H1 (cell line): ENCODE measurements around the gene HTR3B. TPM values are rescaled to one million over a fixed set of nuclear protein-coding genes. Genes with fewer than 3 reads are reported as not detected.

ENCODE experiments used
- CTCF ChIA-PET: fragments of 300-600 bp; sonication (Branson Sonifier 250); formaldehyde crosslinking; loops from one replicate; lab custom pipeline; 2021; ENCODE audit not compliant: partially characterized antibody; lab: Charles Lee
- POLR2A ChIA-PET: fragments of 300-600 bp; sonication (Branson Sonifier 250); formaldehyde crosslinking; loops from one replicate; lab custom pipeline; 2021; ENCODE audit warnings: inconsistent platforms; ENCODE audit not compliant: partially characterized antibody; lab: Charles Lee
- DNase-seq, 2 experiments: peaks; one replicate each; pipeline versions ENCODE4 v3.0.0 to v3.0.0-alpha.2; 2010 to 2022; ENCODE audit warnings: low spot score in 2 of 2, low read depth in 1 of 2, mixed read lengths in 1 of 2
- FAIRE-seq: peaks from 2 replicates; lab custom pipeline; 2011; peaks lifted over from hg19 to GRCh38; lab: Jason Lieb, UNC
- H2AFZ ChIP-seq: 2 replicates; pipeline ENCODE4 v1.8.1; 2012; ENCODE audit warnings: low read length, inconsistent platforms
- H2AK5ac ChIP-seq: 2 replicates; pipeline ENCODE4 v1.6.1; 2013; ENCODE audit warnings: low read depth, low read length
- H2BK120ac ChIP-seq: replicated peaks from 2 replicates; pipeline ENCODE3; 2013; ENCODE audit warnings: low read depth, low read length, inconsistent platforms
- H2BK12ac ChIP-seq: 2 replicates; pipeline ENCODE4 v1.6.1; 2013; ENCODE audit warnings: low read depth, low read length
- H2BK15ac ChIP-seq: 2 replicates; pipeline ENCODE4 v1.6.1; 2013; ENCODE audit warnings: low read length
- H2BK20ac ChIP-seq: 2 replicates; pipeline ENCODE4 v1.6.1; 2013; ENCODE audit warnings: low read length
- H2BK5ac ChIP-seq: 2 replicates; pipeline ENCODE4 v1.6.1; 2013; ENCODE audit warnings: low read depth, low read length
- H3K14ac ChIP-seq: 2 replicates; pipeline ENCODE4 v1.6.1; 2013; ENCODE audit warnings: inconsistent platforms; ENCODE audit not compliant: insufficient read length
- H3K18ac ChIP-seq: 2 replicates; pipeline ENCODE4 v1.6.1; 2013; ENCODE audit warnings: low read length; ENCODE audit errors: extremely low read depth
- H3K23ac ChIP-seq: 2 replicates; pipeline ENCODE4 v1.6.1; 2013; ENCODE audit warnings: inconsistent platforms; ENCODE audit not compliant: insufficient read length
- H3K23me2 ChIP-seq: 2 replicates; pipeline ENCODE4 v1.6.1; 2013; ENCODE audit warnings: low read depth, low read length
- H3K27ac ChIP-seq: 2 replicates; pipeline ENCODE4 v1.6.1; 2011; ENCODE audit warnings: low read depth, low read length, inconsistent platforms
- H3K27me3 ChIP-seq, 4 experiments: replicated peaks in 1 of 4; 1 replicate in 1 of 4; 2 replicates in 3 of 4; pipeline versions ENCODE4 v1.6.1 to v1.8.1; 2011 to 2013; ENCODE audit warnings: low read length in 3 of 4, mild to moderate bottlenecking in 3 of 4, inconsistent platforms in 2 of 4, mixed read lengths in 2 of 4, moderate library complexity in 1 of 4; ENCODE audit not compliant: control insufficient read depth in 3 of 4, insufficient read depth in 3 of 4; ENCODE audit errors: extremely low read depth in 1 of 4
- H3K36me3 ChIP-seq, 4 experiments: 2 replicates each; pipeline versions ENCODE4 v1.6.1 to v1.8.1; 2011 to 2013; ENCODE audit warnings: mild to moderate bottlenecking in 4 of 4, low read length in 3 of 4, moderate library complexity in 2 of 4, control low read depth in 1 of 4, inconsistent platforms in 1 of 4; ENCODE audit not compliant: insufficient read depth in 4 of 4, control insufficient read depth in 2 of 4
- H3K4ac ChIP-seq: replicated peaks from 2 replicates; pipeline ENCODE3; 2013; ENCODE audit warnings: low read length, low read depth, mixed read lengths, inconsistent platforms; ENCODE audit not compliant: insufficient read length
- H3K4me1 ChIP-seq, 4 experiments: replicated peaks in 1 of 4; 1 replicate in 1 of 4; 2 replicates in 3 of 4; pipeline versions ENCODE4 v1.6.1 to v1.8.1; 2011 to 2013; ENCODE audit warnings: low read length in 3 of 4, inconsistent platforms in 2 of 4, mixed read lengths in 1 of 4; ENCODE audit not compliant: insufficient read depth in 4 of 4, control insufficient read depth in 3 of 4
- H3K4me2 ChIP-seq, 2 experiments: 2 replicates each; pipeline versions ENCODE4 v1.6.1 to v1.8.1; 2011 to 2013; ENCODE audit warnings: low read depth in 2 of 2, low read length in 2 of 2, control low read depth in 1 of 2, inconsistent platforms in 1 of 2, mild to moderate bottlenecking in 1 of 2; ENCODE audit not compliant: insufficient read depth in 1 of 2
- H3K4me3 ChIP-seq, 4 experiments: fragments of 200-600, 300-600 bp in 1 of 4; sonication (generic), shearing (Covaris generic), sonication (Bioruptor Twin) in 1 of 4; 2 replicates each; pipeline versions ENCODE4 v1.5.1 to v1.8.1; 2011 to 2016; ENCODE audit warnings: low read length in 4 of 4, low read depth in 3 of 4, control low read depth in 2 of 4, inconsistent platforms in 2 of 4, mild to moderate bottlenecking in 2 of 4, mixed read lengths in 1 of 4, moderate library complexity in 1 of 4; ENCODE audit not compliant: insufficient read depth in 2 of 4; ENCODE audit errors: extremely low read depth in 1 of 4
- H3K56ac ChIP-seq: replicated peaks from 2 replicates; pipeline ENCODE3; 2013; ENCODE audit warnings: low read depth, mild to moderate bottlenecking, mixed read lengths, low read length, inconsistent platforms; ENCODE audit not compliant: insufficient read length
- H3K79me1 ChIP-seq: 2 replicates; pipeline ENCODE4 v1.6.1; 2013; ENCODE audit warnings: low read depth, low read length, control low read depth
- H3K79me2 ChIP-seq, 2 experiments: 2 replicates each; pipeline versions ENCODE4 v1.6.1 to v1.8.1; 2012 to 2013; ENCODE audit warnings: low read length in 2 of 2, mild to moderate bottlenecking in 2 of 2, inconsistent platforms in 1 of 2; ENCODE audit not compliant: insufficient read depth in 2 of 2, control insufficient read depth in 1 of 2
- H3K9ac ChIP-seq, 4 experiments: replicated peaks in 1 of 4; 1 replicate in 1 of 4; 2 replicates in 3 of 4; pipeline versions ENCODE4 v1.6.1 to v1.8.1; 2011 to 2013; ENCODE audit warnings: low read depth in 3 of 4, low read length in 3 of 4, control low read depth in 2 of 4, mild to moderate bottlenecking in 2 of 4, moderate library complexity in 2 of 4, inconsistent platforms in 1 of 4; ENCODE audit errors: extremely low read depth in 1 of 4
- H3K9me3 ChIP-seq, 2 experiments: 2 replicates each; pipeline versions ENCODE4 v1.6.1 to v1.8.1; 2012 to 2013; ENCODE audit warnings: mild to moderate bottlenecking in 2 of 2, moderate library complexity in 2 of 2, control low read depth in 1 of 2, inconsistent platforms in 1 of 2, low read depth in 1 of 2, low read length in 1 of 2, mixed read lengths in 1 of 2; ENCODE audit not compliant: insufficient read depth in 2 of 2
- H4K20me1 ChIP-seq, 2 experiments: replicated peaks in 1 of 2; 2 replicates each; pipeline versions ENCODE3 to v1.8.1; 2011 to 2013; ENCODE audit warnings: inconsistent platforms in 2 of 2, low read length in 2 of 2, mild to moderate bottlenecking in 1 of 2; ENCODE audit not compliant: insufficient read depth in 2 of 2, control insufficient read depth in 1 of 2
- H4K5ac ChIP-seq: 2 replicates; pipeline ENCODE4 v1.6.1; 2013; ENCODE audit warnings: low read length, low read depth, mixed read lengths, inconsistent platforms; ENCODE audit not compliant: insufficient read length
- H4K8ac ChIP-seq: 2 replicates; pipeline ENCODE4 v1.8.0; 2013; ENCODE audit warnings: mild to moderate bottlenecking, moderate library complexity, low read length, inconsistent platforms; ENCODE audit not compliant: insufficient read depth; ENCODE audit errors: extremely low read depth
- H4K91ac ChIP-seq: replicated peaks from 2 replicates; pipeline ENCODE3; 2013; ENCODE audit warnings: low read length, mixed read lengths, inconsistent platforms; ENCODE audit not compliant: insufficient read length
- BACH1 ChIP-seq: IDR thresholded peaks from 2 replicates; pipeline ENCODE4 v1.6.1; 2012; ENCODE audit warnings: low read length, improper control_type of control experiment
- EGR1 ChIP-seq: IDR thresholded peaks from 2 replicates; pipeline ENCODE4 v1.6.1; 2011; ENCODE audit warnings: low read depth, low read length, borderline replicate concordance
- KDM5A ChIP-seq: fragments of 200-600 bp; IDR thresholded peaks from 2 replicates; pipeline ENCODE4 v1.7.1; 2012; ENCODE audit warnings: mild to moderate bottlenecking, low read length, inconsistent platforms, mixed read lengths
- MAFK ChIP-seq: IDR thresholded peaks from 2 replicates; pipeline ENCODE4 v1.6.1; 2012; ENCODE audit warnings: low read depth, mild to moderate bottlenecking, improper control_type of control experiment, low read length
- NANOG ChIP-seq: IDR thresholded peaks from 2 replicates; pipeline ENCODE4 v1.6.1; 2011; ENCODE audit warnings: low read length, low read depth, mild to moderate bottlenecking, inconsistent platforms; ENCODE audit not compliant: insufficient read depth, poor library complexity, severe bottlenecking
- POLR2AphosphoS5 ChIP-seq: IDR thresholded peaks from 2 replicates; pipeline ENCODE4 v1.6.1; 2011; ENCODE audit warnings: low read depth, low read length
- POU5F1 ChIP-seq: IDR thresholded peaks from 2 replicates; pipeline ENCODE4 v1.6.1; 2011; ENCODE audit warnings: low read depth, mild to moderate bottlenecking, low read length, moderate library complexity
- RAD21 ChIP-seq, 2 experiments: IDR thresholded peaks in 1 of 2; conservative IDR thresholded peaks in 1 of 2; 2 replicates each; pipeline ENCODE4 v1.6.1; 2011; ENCODE audit warnings: low read depth in 2 of 2, low read length in 2 of 2, improper control_type of control experiment in 1 of 2, inconsistent platforms in 1 of 2, mild to moderate bottlenecking in 1 of 2, moderate library complexity in 1 of 2
- RFX5 ChIP-seq: IDR thresholded peaks from 2 replicates; pipeline ENCODE4 v1.6.1; 2011; ENCODE audit warnings: low read depth, low read length, improper control_type of control experiment, borderline replicate concordance
- SAP30 ChIP-seq: fragments of 300-600 bp; sonication (generic); IDR thresholded peaks from 2 replicates; pipeline ENCODE4 v1.7.1; 2012; ENCODE audit warnings: low read length, moderate library complexity, mild to moderate bottlenecking, inconsistent platforms; ENCODE audit not compliant: insufficient read depth, insufficient replicate concordance
- TEAD4 ChIP-seq: IDR thresholded peaks from 2 replicates; pipeline ENCODE4 v1.6.1; 2012; ENCODE audit warnings: low read depth, low read length, inconsistent platforms, mixed read lengths
- WGBS, 2 experiments: shearing (Covaris generic) in 1 of 2; methylation state at CpG; one replicate each; pipeline versions ENCODE4 v1.1.6 to v1.1.7; 2013 to 2015; ENCODE audit warnings: low lambda C conversion rate in 2 of 2, mixed read lengths in 2 of 2, inconsistent platforms in 1 of 2, low coverage in 1 of 2, missing lambda C conversion rate in 1 of 2; ENCODE audit not compliant: insufficient replicate concordance in 2 of 2, insufficient coverage in 1 of 2, insufficient read length in 1 of 2; ENCODE audit errors: extremely low coverage in 1 of 2, missing lambda C conversion rate in 1 of 2; 5-methylcytosine and 5-hydroxymethylcytosine counted together
- polyA plus RNA-seq, 7 experiments: library from polyadenylated mRNA; depleted of rRNA in 3 of 7; stranded (reverse) in 5 of 7; unstranded in 2 of 7; fragments of >200 nt in 5 of 7; fragments of 200-250 nt in 2 of 7; gene quantifications; 1 replicate in 5 of 7; 2 replicates in 1 of 7; 4 replicates in 1 of 7; pipeline versions ENCODE4 v1.2.1 to v1.2.3, GENCODE V29; 2011 to 2013; ENCODE audit warnings: missing spikeins in 2 of 7, mixed read lengths in 2 of 7
- total RNA-seq: library from RNA; stranded (reverse); fragmentation: NEBNext Ultra II Directional; extraction: Animal tissue kit (Norgen Biotek cat#: 25700); gene quantifications from 2 replicates; pipeline ENCODE4 v1.2.1, GENCODE V29; 2021
- TF ChIP-seq, protein P1 (sequence below): IDR thresholded peaks from 2 replicates; pipeline ENCODE4 v1.6.1; 2012; ENCODE audit warnings: low read length, inconsistent platforms

Gene HTR3B
- total and polyA plus RNA-seq, 2 of the 8 experiments (the other 6 are each of a cell fraction or from before 2014, with no cell fraction given) = not detected

DNA sequence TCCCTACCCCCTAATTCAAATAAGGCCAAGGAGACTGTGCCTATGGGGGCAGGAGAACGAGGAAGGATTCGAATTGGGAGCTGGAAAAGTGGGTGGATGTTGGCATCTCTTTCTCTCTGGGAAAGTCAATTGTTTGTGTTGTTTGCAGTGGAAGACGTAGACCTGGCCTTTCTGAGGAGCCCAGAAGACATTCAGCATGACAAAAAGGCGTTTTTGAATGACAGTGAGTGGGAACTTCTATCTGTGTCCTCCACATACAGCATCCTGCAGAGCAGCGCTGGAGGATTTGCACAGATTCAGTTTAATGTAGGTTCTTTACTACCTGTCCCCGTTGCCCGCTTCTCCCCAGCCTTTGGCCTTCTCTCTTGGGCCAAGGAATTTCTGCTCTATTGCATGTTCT, 28.2 kb downstream of the HTR3B start:
- Histone ChIP-seq H2BK5ac (no peak overlapping the region), H3K27ac (no peak overlapping the region), H2BK20ac (no peak overlapping the region), H2AK5ac (no peak overlapping the region), H3K14ac (no peak overlapping the region), H3K4me3 (peak overlapping the region in 1 of 4 experiments; percentile 2; a peak in 1 of 8 replicates), H3K4ac (no peak overlapping the region), H2BK12ac (no peak overlapping the region), H3K23ac (no peak overlapping the region), H4K20me1 (no peaks in the 10 kb centered on the region), H3K79me2 (no peaks in the 10 kb centered on the region), H2AFZ (no peak overlapping the region), H3K79me1 (no peaks in the 10 kb centered on the region), H2BK15ac (no peak overlapping the region), H3K56ac (no peak overlapping the region), H3K36me3 (no peaks in the 10 kb centered on the region), H3K9me3 (no peaks in the 10 kb centered on the region), H4K91ac (no peak overlapping the region), H3K4me1 (peaks cover 0 to 17% (median 5%) of the 10 kb centered on the region in 4 experiments; a peak in 3 of 7 replicates), H2BK120ac (no peak overlapping the region), H3K23me2 (no peaks in the 10 kb centered on the region), H4K8ac (no peak overlapping the region), H3K4me2 (peak overlapping the region; percentile 29 to 57; a peak in 3 of 4 replicates), H3K9ac (no peak overlapping the region), H4K5ac (no peak overlapping the region), H3K18ac (no peak overlapping the region; the same call in 1 of the 2 replicates), H3K27me3 (no peaks in the 10 kb centered on the region)
- POLR2A ChIA-PET = no interaction called here
- TF ChIP-seq NANOG = no peak
- TF ChIP-seq POLR2AphosphoS5 = no peak
- TF ChIP-seq, protein P1, sequence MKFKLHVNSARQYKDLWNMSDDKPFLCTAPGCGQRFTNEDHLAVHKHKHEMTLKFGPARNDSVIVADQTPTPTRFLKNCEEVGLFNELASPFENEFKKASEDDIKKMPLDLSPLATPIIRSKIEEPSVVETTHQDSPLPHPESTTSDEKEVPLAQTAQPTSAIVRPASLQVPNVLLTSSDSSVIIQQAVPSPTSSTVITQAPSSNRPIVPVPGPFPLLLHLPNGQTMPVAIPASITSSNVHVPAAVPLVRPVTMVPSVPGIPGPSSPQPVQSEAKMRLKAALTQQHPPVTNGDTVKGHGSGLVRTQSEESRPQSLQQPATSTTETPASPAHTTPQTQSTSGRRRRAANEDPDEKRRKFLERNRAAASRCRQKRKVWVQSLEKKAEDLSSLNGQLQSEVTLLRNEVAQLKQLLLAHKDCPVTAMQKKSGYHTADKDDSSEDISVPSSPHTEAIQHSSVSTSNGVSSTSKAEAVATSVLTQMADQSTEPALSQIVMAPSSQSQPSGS = no peak
- TF ChIP-seq KDM5A = no peak
- no peak for TF ChIP-seq TEAD4
- TF ChIP-seq POU5F1 = peak; percentile 56; the same call in 1 of the 2 replicates
- no peak for TF ChIP-seq RFX5
- TF ChIP-seq MAFK = no peak
- TF ChIP-seq EGR1 = no peak
- TF ChIP-seq RAD21 (IDR thresholded peaks at IDR 0.05 in 1 of 2, conservative IDR thresholded peaks at IDR 0.05 in 1 of 2; ENCODE audit: low read depth in 2 of 2, low read length in 2 of 2) = 0 out of 4 replicates have a peak, but pooled peaks of 1 of the 2 experiments have one; percentile 8
- TF ChIP-seq BACH1 = no peak
- TF ChIP-seq SAP30 = no peak
- CTCF ChIA-PET = interaction anchor here (0.7 to 1.5 kb wide), 5 partner anchors 36 to 160 kb away, joined by 3 to 5 read pairs (median 3); no protein-coding TSS in a partner anchor
- DNase-seq (no peak), FAIRE-seq (peak; percentile 82)
- WGBS, 2 experiments = 53% methylated on average over 7 of the region's 7 CpGs; no CpG with 5 or more reads in 1 of the 2 experiments
